ENCODE measurements around the gene KCTD16.

The KCTD16 gene

DNA sequence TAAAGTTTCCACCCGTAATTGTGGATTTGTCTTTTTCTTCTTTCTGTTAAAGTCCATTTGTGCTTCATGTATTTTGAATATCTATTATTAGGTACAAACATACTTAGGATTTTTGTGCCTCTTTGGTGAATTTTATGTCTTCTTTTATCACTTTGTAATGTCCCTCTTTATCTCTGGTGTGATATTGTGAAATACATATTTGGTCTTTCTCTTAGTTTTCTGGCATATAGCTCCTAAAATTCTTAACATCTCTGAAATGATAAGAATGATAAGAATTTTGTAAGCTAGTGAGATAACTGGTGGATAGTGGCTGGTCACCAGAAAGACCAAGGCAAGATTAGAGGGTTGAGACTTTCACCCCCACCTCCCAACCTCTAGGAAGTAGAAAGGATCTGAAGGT, 111.1 kb downstream of the KCTD16 start:
- DNase-seq (ENCODE audit: low spot score): no peak
- TF ChIP-seq, protein P1, sequence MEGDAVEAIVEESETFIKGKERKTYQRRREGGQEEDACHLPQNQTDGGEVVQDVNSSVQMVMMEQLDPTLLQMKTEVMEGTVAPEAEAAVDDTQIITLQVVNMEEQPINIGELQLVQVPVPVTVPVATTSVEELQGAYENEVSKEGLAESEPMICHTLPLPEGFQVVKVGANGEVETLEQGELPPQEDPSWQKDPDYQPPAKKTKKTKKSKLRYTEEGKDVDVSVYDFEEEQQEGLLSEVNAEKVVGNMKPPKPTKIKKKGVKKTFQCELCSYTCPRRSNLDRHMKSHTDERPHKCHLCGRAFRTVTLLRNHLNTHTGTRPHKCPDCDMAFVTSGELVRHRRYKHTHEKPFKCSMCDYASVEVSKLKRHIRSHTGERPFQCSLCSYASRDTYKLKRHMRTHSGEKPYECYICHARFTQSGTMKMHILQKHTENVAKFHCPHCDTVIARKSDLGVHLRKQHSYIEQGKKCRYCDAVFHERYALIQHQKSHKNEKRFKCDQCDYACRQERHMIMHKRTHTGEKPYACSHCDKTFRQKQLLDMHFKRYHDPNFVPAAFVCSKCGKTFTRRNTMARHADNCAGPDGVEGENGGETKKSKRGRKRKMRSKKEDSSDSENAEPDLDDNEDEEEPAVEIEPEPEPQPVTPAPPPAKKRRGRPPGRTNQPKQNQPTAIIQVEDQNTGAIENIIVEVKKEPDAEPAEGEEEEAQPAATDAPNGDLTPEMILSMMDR (IDR thresholded peaks at IDR 0.05; ENCODE audit: extremely low read depth, missing control alignments): no peak

DNA sequence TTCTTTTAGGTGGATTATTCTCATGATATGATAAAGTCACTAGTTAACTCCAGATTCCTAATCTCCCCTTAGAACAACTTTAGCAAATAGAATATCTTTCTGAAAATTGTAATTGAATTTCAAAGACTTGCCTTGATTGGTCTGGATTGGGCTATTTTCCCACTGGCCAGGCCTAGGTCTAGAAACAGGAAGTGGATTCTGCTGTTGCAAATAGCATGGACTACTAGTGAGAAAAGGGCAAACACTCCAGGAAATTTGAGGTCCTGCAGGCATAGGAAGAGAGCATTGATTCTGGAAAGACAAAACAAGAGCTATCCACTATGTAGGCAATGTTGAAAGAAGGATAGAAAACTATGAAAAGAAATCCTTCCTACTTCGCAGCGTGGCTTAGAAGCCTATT, 113.4 kb downstream of the KCTD16 start:
- TF ChIP-seq, protein P1 (IDR thresholded peaks at IDR 0.05; ENCODE audit: extremely low read depth, missing control alignments): no peak
- DNase-seq (ENCODE audit: low spot score): no peak

DNA sequence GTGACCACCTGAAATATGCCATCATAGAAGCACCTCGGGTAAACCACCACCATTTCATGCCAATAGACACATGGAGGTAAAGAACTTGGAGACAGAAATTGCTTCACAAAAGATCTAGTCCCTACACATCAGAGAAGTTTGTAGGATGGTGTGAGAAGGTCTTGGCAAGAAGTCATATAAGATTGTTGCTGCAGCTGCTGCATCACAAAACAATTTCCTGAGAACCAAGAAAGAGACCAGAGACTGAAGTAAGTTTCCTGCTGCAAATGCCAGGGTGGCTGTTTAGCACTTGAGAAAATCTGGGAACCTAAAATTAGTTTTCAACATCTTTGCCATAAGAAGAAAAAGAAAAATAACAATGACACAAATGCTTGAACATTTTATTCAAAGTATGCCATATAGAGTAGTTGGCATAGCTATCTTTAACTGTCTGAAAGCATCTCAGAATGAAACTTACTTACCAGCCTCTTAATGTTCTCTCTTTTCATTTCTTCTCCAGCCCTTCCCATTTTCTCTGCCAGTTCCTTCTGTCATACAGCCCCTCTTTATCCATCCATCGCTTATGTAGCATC, 114.3 kb downstream of the KCTD16 start:
- TF ChIP-seq, protein P1 (IDR thresholded peaks at IDR 0.05; ENCODE audit: extremely low read depth, missing control alignments): no peak
- DNase-seq (ENCODE audit: low spot score): no peak

DNA sequence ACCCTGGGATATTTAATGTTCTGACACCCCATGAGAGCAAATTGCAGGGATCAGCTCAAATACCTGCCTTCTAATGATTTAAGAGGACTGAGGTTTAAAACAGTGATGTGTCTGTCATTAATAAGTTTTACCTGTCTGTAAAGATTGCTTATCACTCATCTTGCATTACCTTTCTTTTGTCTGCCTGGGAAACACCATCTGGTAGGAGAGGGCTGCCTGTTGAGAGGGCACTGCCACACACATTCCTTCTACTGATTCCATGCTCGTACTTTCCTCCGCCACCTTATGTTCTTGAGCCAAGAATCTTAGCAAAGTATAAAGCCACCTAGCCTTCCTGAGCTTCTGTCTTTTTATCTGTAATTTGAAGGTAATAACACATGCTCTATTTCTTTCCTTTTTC, 118.6 kb downstream of the KCTD16 start:
- TF ChIP-seq, protein P1 (IDR thresholded peaks at IDR 0.05; ENCODE audit: extremely low read depth, missing control alignments): no peak
- no peak for DNase-seq (ENCODE audit: low spot score)

DNA sequence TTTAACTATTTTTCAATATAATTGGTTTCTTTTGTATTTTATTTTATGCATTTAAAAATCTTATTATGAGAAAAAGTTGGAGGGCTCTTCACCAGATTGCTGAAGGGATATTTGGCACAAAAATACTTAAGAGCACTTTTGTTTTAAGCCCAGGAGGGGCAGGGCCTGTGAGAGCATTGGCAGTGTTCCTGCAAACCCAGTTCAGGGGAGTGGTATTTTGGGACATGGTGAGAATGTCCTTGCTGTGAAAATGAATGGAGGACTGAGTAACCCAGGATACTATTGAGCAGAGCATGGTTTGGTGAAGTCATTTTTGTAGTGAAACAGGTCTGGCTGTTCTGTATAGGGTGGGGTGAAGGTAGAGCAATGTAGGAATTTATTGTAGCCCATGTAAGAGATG, 121.4 kb downstream of the KCTD16 start:
- DNase-seq (ENCODE audit: low spot score): no peak
- TF ChIP-seq, protein P1 (IDR thresholded peaks at IDR 0.05; ENCODE audit: extremely low read depth, missing control alignments): no peak

DNA sequence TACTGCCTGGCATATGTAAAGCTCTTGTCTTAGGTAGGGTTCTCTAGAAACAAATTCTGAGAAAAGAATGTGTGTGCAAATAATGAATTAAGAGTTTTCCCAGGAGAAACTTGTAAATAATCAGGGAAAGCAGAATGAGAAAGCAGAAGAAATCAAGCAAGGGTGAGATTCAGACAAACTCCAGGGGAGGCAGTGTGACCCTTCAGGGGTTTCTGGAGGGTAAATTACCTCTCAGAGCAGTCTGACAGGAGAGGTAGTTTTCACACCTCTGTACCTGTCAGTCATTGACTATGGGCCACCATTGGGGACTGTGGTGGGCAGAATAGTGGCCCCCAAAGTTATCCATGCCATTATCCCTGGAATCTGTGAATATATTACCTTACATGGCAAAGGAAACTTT, 124.6 kb downstream of the KCTD16 start:
- DNase-seq (ENCODE audit: low spot score): no peak
- TF ChIP-seq, protein P1 (IDR thresholded peaks at IDR 0.05; ENCODE audit: extremely low read depth, missing control alignments): no peak

DNA sequence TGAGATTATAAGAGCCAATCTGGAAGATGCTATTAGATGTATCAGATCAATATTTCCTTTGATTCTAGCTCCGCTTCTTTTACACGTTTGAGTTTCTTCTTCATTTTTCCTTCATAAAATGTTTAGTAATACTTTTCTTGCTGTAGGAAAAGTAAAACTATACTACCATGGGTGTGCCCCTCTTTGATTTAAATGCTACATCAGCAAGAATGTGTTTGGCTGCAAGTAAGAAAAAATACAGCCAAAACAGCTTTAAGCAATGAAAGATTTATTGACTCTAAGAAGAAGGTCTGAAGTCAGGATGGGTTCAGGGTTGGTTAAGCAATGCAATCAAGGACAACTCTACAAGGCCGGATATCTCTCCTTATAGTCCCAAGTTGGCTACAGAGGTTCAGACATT, 126.4 kb downstream of the KCTD16 start:
- DNase-seq (ENCODE audit: low spot score): no peak
- TF ChIP-seq, protein P1 (IDR thresholded peaks at IDR 0.05; ENCODE audit: extremely low read depth, missing control alignments): no peak
